HUES64 (cell line): ENCODE results near the gene ST8SIA4.

Source experiments
- H3K27ac ChIP-seq: 2 replicates; pipeline ENCODE4 v1.7.0; 2013; ENCODE audit warnings: low read depth, low read length, inconsistent platforms
- H3K27me3 ChIP-seq: 2 replicates; pipeline ENCODE4 v1.6.1; 2013; ENCODE audit warnings: mild to moderate bottlenecking, low read length; ENCODE audit not compliant: insufficient read depth
- H3K36me3 ChIP-seq: 2 replicates; pipeline ENCODE4 v1.6.1; 2013; ENCODE audit warnings: mild to moderate bottlenecking, low read length; ENCODE audit not compliant: insufficient read depth
- H3K4me1 ChIP-seq: 2 replicates; pipeline ENCODE4 v1.6.1; 2013; ENCODE audit warnings: mild to moderate bottlenecking, low read length, moderate library complexity; ENCODE audit not compliant: insufficient read depth
- H3K4me3 ChIP-seq: 2 replicates; pipeline ENCODE4 v1.5.1; 2013; ENCODE audit warnings: mild to moderate bottlenecking, low read length, moderate library complexity
- H3K9ac ChIP-seq: 2 replicates; pipeline ENCODE4 v1.6.1; 2013; ENCODE audit warnings: mild to moderate bottlenecking, low read depth, low read length
- H3K9me3 ChIP-seq: 2 replicates; pipeline ENCODE4 v1.6.1; 2013; ENCODE audit warnings: low read depth, low read length; ENCODE audit not compliant: insufficient read depth
- WGBS: fragments of 150-250, 120-280 bp; methylation state at CpG from one replicate; pipeline ENCODE4 v1.1.7; 2013; ENCODE audit warnings: missing lambda C conversion rate; 5-methylcytosine and 5-hydroxymethylcytosine counted together

The ST8SIA4 gene

DNA sequence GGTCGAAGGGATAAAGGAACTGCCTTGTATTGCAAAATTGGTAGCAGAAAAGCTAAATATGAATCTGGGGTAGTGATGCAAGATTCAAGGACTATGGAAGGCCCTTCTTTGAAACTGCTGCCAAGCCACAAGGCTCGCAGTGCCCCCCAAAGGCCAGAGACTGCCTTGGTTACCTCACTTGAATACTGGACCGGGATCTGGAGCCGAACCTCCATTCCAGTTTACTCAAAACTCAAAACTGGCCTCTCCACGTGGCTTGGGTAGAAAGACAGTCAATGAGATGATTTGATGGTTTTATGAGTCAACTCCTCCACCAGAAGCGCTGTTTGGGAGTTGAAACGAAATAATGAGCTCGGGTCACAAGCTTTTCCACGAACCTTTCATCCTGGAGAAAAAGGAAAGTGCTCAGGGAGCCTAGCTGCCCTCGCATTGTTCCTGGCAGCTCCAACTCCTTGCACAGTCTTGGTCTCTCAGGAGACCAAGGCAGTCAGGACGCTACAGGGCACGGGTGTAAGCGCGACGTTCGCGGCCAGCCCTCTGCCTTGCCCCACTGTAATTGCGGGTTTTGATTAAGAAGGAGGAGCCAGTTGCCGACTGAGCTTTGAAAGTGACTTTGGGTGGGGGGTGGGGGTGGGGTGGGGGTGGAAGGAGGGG is 2.8 kb downstream of the ST8SIA4 start:
- Histone ChIP-seq H3K4me3 (peak overlapping the region; percentile 72), H3K9ac (peak overlapping the region; percentile 43), H3K27ac (no peak overlapping the region), H3K9me3 (no peaks in the 10 kb centered on the region), H3K4me1 (peaks cover 16% of the 10 kb centered on the region), H3K36me3 (no peaks in the 10 kb centered on the region), H3K27me3 (peaks cover 62% of the 10 kb centered on the region)
- WGBS = 50% methylated on average over 18 of the region's 19 CpGs

DNA sequence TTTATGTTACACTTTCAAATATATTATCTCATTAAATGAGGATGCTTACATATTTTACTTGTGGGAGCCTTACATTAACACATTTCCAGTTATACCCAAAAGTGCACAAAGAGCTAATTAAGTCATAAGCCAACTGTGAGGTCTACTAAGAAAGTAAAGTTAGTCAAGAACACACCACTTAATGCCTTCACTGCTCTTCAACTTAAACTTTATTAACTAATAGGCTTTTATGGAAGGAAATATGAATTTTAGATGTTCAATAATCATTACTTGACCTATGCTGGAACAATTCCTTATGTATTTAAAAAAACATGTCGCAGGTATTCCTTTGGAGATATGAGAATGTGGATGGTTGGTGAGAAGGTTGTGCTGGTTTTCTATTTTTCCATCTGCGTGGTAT is 3.4 kb downstream of the ST8SIA4 start:
- peaks cover 16% of the 10 kb centered on the region for H3K4me1 ChIP-seq
- no peaks in the 10 kb centered on the region for H3K9me3 ChIP-seq
- H3K27me3 ChIP-seq = peaks cover 56% of the 10 kb centered on the region
- H3K36me3 ChIP-seq = no peaks in the 10 kb centered on the region
- 94% methylated on average over 2 of the region's 2 CpGs for WGBS
- no peak overlapping the region for H3K27ac ChIP-seq
- no peak overlapping the region for H3K9ac ChIP-seq
- H3K4me3 ChIP-seq = peak overlapping the region; percentile 72

DNA sequence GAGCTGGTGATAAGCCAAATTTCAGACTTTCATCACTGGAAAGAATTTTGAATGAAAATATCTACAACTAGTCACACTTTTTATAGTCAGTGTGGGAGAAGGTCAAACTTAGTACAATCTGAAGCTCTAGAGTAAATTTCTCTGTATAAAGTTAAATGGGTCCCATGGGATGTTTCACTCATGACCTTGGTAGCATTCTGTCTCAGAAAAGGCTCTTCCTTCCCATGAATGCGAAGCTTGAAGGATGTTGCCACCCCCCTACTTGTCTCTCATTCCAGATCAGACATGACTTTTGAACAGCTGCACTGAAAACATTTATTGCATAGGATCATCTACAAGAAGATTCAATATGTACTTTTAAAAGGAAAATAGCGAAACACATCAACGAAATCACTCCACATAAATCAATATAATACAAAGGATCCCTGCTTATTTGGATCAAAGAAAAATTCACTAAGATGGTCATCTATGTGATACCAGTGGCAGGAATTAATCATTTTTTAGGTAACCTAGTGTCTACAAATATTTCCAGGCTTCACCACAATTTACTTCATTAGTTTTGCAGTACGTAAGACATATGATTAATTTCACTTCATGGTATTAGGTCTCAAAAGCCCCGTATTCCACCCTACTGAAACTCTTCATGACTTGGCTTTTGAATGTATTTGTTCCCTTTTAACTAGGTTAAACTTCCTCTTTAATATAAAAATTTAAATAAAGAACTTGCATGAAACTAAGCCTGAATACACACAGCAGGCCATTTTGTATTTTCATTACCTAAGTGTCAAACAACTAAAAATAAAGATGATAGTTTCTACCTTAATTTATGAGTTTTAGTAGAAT is 4.4 kb downstream of the ST8SIA4 start:
- WGBS = 90% methylated on average over 5 of the region's 5 CpGs
- no peak overlapping the region for H3K9ac ChIP-seq

DNA sequence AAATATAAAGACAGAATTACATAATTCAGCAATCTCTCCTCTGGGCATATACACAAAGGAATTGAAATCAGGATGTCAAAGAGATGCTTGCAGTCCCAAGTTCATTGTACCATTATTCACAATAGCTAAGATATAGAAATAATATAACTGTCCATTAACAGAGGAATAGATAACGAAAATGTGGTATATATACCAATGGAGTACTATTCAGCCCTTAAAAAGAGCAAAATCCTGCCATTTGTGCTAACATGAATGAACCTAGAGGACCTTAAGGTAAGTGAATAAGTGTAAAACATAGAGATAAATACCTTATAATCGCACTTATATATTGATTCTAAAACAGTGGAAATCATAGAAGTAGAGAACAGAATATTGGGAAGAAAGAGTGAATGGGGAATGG is 7.0 kb downstream of the ST8SIA4 start:
- no peak overlapping the region for H3K9ac ChIP-seq
- no CpG with 5 or more reads among the region's 2 CpGs for WGBS

More for the DNA sequence above, 4.4 kb downstream of the ST8SIA4 start:
- no peaks in the 10 kb centered on the region for H3K9me3 ChIP-seq
- H3K4me1 ChIP-seq = peaks cover 16% of the 10 kb centered on the region
- no peak overlapping the region for H3K27ac ChIP-seq
- peaks cover 46% of the 10 kb centered on the region for H3K27me3 ChIP-seq
- H3K4me3 ChIP-seq = no peak overlapping the region
- no peaks in the 10 kb centered on the region for H3K36me3 ChIP-seq

DNA sequence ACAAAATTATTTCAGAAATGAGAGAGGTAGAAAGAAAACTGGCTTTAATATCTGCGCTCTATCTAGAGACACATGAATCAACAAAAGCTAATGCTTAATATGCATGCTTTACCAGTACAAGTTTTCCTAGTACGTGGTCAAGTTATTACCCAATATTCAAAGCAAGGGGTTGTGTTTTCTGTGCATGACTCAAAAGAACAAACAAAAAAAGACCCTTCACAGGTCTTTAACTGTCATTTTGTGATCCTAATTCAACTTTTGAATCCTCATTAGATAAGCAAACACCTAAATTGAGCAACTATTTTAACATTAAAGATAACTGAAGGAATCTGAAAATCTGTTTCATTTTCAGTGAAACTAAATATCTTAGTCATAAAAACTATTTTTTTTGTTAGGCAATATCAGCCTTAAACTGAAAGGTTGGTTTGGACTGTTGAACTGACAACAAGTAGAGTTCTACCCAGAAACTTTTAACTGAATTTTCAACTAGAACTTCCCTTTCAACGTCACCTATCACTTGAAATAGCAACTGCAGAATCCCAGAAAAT is 12.5 kb downstream of the ST8SIA4 start:
- WGBS = 94% methylated on average over 3 of the region's 3 CpGs
- no peaks in the 10 kb centered on the region for H3K9me3 ChIP-seq
- no peaks in the 10 kb centered on the region for H3K36me3 ChIP-seq
- no peaks in the 10 kb centered on the region for H3K4me1 ChIP-seq
- no peak overlapping the region for H3K27ac ChIP-seq
- no peak overlapping the region for H3K4me3 ChIP-seq
- no peak overlapping the region for H3K9ac ChIP-seq
- no peaks in the 10 kb centered on the region for H3K27me3 ChIP-seq

More for the DNA sequence above, 7.0 kb downstream of the ST8SIA4 start:
- Histone ChIP-seq H3K4me1 (no peaks in the 10 kb centered on the region), H3K4me3 (no peak overlapping the region), H3K27me3 (peaks cover 19% of the 10 kb centered on the region), H3K27ac (no peak overlapping the region), H3K36me3 (no peaks in the 10 kb centered on the region), H3K9me3 (no peaks in the 10 kb centered on the region)

DNA sequence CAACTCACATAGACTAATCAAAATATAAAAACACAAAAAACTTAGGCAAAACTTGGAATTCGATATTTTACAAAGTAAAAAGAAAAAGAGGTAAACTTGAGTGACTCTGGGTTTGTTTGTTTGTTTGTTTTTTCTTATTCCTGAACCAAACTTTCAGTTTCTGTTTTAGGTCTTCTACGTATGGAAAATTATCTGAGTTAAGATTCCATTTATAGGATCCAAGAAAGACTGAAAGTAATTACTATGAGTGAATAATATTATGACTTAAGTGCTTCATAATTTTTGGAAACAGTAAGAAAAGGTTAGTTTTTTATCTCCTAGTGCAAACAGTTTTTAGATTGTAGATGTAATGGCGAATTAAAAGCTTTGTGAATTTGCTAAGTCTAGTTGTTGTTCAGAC is 13.2 kb downstream of the ST8SIA4 start:
- Histone ChIP-seq H3K27me3 (no peaks in the 10 kb centered on the region), H3K9ac (no peak overlapping the region), H3K36me3 (no peaks in the 10 kb centered on the region), H3K27ac (no peak overlapping the region), H3K9me3 (no peaks in the 10 kb centered on the region), H3K4me1 (no peaks in the 10 kb centered on the region), H3K4me3 (no peak overlapping the region)
- WGBS = 94% methylated on average over 3 of the region's 3 CpGs

DNA sequence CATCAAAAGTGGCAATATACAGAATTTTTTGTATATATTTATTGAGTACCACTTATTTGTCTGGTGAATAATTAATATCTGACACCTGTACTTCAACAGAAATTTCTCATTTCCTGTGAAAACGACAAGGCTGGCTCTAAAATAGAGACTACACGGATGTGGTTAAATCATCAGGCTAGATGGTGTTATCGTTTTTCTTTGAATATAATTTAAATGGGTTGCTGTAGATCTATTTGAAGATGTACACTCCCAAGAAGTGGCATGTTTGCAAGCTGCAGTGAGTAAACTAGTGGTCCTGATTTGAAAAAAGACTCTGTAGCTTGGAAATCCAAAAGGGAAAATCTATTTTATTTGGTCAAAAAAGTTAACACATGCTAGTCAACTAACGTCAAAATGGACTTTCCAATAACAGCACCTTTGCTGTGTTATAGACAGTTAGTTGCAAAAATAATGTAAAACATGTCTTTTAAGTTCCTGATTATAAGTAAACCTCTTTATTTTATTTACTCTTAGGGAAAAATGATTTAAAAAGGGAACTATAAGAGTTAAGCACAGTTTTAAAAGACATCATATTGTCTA is 13.8 kb downstream of the ST8SIA4 start:
- Histone ChIP-seq H3K27ac (no peak overlapping the region), H3K27me3 (no peaks in the 10 kb centered on the region), H3K4me1 (no peaks in the 10 kb centered on the region), H3K36me3 (no peaks in the 10 kb centered on the region), H3K4me3 (no peak overlapping the region), H3K9ac (no peak overlapping the region), H3K9me3 (no peaks in the 10 kb centered on the region)
- 94% methylated on average over 4 of the region's 4 CpGs for WGBS

DNA sequence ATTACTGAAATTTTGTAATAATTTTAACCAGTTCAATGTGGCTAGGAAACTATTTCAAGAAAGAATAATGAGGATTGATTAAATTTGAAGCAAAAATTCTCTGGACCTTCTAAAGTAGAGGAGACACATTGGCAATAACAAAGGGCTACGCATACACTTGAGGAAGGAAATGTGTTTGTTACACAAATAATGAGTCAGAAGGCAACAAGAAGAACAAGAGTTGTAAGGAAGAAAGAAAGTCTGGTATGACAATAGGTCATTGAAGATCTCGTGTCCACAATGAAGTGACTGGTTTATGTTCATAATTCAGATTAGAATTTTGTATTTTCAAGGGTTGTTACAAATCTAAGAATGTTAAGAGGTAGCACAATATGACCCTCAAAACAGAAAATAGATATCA is 25.8 kb downstream of the ST8SIA4 start:
- no peaks in the 10 kb centered on the region for H3K27me3 ChIP-seq

DNA sequence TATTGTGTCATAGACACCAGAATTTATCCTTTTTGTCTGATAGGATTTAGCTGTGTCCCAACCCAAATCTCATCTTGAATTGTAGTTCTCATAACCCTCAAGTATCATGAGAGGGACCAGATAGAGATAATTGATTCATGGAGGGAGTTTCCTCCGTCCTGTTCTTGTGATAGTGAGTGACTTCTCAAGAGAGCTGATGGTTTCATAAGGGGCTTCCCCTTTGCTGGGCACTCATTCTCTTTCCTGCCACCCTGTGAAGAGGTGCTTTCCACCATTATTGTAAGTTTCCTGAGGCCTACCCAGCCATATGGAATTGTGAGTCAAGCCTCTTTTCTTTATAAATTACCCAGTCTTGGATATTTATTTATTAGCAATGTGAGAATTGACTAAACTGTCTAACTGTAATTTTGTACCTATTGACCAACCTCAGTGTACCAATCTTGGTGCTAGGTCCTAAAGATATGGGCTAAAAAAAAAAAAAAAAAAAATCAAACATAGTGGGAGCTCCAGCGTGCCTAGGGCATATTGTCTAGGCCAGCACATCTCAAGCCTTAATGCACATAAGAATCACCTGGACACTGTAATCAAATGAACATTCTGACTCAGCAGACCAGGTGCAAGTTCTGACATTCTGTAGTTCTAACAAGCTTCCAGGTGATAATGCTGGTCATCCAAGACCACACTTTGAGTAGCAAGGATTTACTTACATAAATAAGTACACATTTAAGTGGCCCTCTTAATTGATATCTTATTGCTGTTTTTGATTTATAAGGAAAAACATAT is 30.5 kb downstream of the ST8SIA4 start:
- WGBS = 85% methylated on average over 2 of the region's 2 CpGs
- Histone ChIP-seq H3K4me3 (no peak overlapping the region), H3K4me1 (no peaks in the 10 kb centered on the region), H3K27me3 (no peaks in the 10 kb centered on the region), H3K9ac (no peak overlapping the region), H3K9me3 (no peaks in the 10 kb centered on the region), H3K36me3 (no peaks in the 10 kb centered on the region), H3K27ac (no peak overlapping the region)

More for the DNA sequence above, 25.8 kb downstream of the ST8SIA4 start:
- no peak overlapping the region for H3K9ac ChIP-seq
- no peaks in the 10 kb centered on the region for H3K9me3 ChIP-seq
- no peak overlapping the region for H3K4me3 ChIP-seq
- H3K36me3 ChIP-seq = no peaks in the 10 kb centered on the region
- WGBS = 87% methylated on average over 2 of the region's 2 CpGs
- H3K4me1 ChIP-seq = no peaks in the 10 kb centered on the region; the same call in 1 of the 2 replicates
- no peak overlapping the region for H3K27ac ChIP-seq

DNA sequence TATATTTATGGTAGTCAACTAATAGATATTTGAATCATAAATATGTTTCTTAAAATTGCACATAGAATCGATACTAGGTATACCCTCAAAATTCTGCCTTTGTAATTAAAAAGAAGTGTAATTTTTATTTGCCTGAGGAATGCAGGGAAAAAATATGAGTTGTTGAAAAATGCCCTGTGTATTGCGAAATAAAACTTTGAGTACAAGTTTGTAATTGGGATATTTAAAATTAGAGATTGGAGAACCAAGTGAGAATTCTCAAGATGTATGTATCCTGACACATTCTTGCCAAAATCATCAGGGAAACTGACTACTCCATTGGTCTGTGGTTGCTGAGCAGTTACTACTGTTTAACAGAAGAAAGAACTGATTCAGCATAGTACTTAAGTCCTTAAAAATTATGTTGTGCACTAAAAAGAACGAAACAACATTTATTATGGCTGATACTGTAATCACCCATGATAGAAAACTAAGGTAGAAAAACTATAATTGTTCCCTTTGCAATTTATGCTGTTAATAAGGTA is 36.0 kb downstream of the ST8SIA4 start:
- WGBS = 99% methylated on average over 3 of the region's 3 CpGs
- Histone ChIP-seq H3K9ac (no peak overlapping the region), H3K9me3 (no peaks in the 10 kb centered on the region), H3K4me3 (no peak overlapping the region), H3K36me3 (no peaks in the 10 kb centered on the region), H3K27ac (no peak overlapping the region), H3K27me3 (no peaks in the 10 kb centered on the region), H3K4me1 (no peaks in the 10 kb centered on the region)
